ENCODE data around the gene TEFM.
"Not testable (repeated sequence)": the region's sequence is repeated elsewhere in the genome, so short reads cannot be mapped to it uniquely, and the experiment has no call there.

Gene TEFM

DNA sequence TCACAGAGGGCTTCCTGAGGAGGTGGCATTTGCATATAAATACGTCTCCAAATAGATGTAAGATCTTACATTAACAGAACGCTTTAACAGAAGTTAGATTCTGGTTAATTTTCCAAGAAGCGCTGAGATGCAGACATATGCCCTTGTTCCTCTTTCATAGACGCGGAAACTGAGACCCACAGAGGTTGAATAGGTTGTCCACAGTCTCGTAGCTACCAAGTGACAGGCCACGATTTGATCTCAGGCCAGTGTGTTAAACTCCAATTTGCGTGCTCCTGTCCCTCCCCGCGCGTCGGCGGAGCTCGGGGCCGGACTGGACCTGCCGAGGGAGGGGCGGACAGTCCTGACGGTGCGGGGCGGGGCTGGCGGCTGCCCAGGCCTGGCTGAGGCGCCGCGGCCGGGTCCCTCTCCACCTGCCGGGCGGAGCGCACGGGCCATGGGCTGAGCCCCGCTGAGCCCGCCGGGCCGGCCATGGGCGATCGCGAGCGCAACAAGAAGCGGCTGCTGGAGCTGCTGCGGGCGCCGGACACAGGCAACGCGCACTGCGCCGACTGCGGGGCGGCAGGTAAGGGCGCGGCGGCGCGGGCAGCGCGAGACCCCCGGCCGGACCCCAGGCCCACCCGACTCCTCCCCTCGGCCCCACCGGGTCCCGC is 15.6 kb upstream of the TEFM start, which contains the start of gene ADAP2:
ADAP2 (plus strand) TSS at position 402 of the 653 bp plus-strand sequence; CDS start at position 472, 70 bp downstream.
- no peak for DNase-seq (ENCODE audit: low read depth in 2 of 2)

DNA sequence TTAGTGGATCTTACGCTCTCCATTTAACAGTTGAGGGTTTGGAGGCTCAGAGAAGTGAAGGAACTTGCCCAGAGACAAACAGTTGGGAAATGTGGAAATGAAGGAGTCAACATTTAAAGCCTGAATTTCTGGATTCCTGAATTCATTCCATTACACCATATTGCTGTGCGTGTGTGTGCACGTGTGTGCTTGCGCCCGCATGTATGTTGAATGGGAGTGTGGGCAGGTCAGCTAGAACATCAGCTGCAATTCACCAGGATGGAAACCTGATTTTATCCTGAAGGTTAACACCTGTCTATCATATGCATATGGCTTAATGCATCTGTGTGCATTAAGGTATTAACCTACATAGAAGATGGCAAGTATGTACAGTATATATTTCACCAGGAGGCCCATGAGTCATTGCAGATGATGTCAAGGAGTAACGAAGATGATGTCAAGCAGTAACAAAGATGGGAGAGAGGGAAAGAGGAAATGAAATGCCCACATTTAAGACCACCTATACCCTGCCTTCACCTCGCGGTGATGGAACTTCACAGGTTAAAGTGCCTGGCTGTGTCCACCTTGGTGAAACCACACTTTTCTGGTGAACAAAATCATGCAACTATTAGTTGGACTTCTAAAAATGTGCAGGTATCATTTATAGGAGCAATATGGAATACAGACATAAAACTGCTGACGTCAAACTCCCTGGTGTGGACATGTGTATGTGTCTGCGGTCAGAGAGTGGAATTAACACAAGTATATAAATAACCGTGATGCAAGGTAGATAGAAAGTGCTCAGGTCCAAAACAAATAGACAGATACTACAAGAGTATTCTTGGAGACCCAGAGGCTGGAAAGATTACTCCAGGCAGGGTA is 14.9 kb upstream of the TEFM start:
- no peak for DNase-seq (ENCODE audit: low read depth in 2 of 2)

DNA sequence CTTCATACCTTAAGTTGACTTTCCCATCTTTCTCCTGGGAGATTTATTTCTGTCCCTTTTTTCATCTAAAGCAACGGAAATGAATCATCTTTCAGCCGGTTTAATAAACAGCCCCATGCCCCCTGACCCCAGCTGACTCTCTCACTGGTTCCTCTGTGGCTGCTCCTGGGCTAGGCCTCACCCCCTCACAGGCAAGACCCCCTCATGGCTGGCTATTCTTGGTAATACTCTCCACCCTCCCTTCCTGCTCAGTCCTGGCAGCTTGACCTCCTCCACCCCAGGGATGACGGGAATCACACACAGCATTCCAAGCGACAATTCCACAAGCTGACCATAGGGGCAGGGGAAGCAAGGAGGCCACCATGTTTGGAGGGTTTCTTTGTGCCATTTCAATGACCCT is 14.2 kb upstream of the TEFM start:
- no peak for DNase-seq (ENCODE audit: low read depth in 2 of 2)

DNA sequence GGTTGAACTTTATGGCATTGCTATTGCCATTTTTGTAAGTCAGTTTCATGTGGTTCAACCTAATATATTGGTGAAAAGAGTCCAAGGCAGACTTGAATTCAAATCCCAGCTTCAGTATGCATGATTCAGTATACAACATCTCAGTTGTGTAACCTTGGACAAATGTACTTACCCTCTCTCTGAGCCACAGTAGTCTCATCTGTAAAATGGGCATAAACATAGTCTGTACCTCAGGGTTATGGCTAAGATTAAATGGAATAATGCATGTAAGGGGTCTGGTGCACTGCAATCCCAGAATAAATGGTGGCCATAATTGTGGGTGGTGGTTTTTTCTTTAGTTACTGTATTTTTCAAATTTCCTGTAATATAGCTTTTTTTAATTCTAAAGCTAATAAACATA is 11.0 kb upstream of the TEFM start:
- no peak for DNase-seq (ENCODE audit: low read depth in 2 of 2)

DNA sequence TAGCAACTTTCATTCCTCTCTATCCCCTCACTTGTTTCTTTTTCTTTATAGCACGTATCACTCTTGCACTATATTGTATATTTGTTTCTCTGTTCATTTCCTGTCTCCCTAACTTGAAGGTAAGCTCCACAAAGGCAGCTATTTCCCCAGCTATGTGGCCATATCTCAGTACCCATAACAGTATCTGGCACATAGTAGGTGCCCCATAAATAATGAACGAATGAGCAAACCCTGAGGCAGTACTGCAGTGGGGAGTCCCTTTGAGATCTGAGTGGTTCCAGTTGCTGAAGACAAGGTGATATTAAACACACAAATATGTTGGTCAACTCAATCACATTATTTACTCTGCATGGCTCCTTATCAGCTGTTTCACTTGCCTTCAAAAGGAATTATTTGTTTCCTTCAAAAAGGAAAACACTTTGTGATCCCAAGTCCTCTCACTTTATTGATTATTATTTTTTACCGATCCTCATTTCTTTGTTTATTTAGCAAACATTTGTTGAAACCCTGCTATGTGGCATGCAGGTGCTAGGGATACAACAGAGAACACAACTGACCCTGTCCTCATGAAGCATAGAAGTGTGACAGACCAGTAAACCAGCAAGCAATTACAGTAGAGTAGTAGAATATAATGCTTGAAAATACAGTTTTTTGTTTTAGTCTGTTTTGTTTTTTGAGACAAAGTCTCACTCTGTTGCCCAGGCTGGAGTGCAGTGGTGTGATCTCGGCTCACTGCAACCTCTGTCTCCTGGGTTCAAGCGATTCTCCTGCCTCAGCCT is 10.0 kb upstream of the TEFM start:
- DNase-seq (ENCODE audit: low read depth in 2 of 2) = no peak

DNA sequence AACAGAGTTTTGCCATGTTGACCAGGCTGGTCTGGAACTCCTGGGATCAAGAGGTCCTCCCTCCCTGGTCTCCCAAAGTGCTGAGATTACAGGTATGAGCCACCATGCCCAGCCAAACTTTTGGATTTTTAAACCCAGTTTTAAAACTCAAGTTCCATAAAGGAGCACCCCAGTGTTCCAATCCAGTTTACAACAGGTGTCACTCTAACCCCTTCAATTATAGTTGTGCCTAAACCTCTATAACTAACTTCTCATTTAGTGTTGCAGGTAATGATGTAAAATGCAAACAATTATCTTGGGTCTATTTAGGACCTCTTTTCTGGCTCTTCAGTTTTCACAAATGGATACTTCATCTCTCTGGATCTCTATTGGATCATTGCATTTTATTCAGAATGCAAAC is 7.9 kb upstream of the TEFM start:
- no peak for DNase-seq (ENCODE audit: low read depth in 2 of 2)

DNA sequence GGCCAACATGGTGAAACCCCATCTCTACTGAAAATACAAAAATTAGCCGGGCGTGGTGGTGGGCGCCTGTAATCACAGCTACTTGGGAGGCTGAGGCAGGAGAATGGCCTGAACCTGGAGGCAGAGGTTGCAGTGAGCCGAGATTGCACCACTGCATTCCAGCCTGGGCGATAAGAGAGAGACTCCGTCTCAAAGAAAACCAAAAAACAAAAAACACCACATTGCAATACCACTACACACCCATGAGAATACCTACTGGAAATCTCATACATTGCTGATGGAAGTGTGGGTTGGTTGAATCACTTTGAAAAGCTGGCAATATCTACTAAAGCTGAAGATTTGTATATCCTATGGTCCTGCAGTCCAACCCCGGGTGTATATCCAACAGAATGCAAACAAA is 4.1 kb upstream of the TEFM start:
- not testable (repeated sequence) for DNase-seq (ENCODE audit: low read depth in 2 of 2)

DNA sequence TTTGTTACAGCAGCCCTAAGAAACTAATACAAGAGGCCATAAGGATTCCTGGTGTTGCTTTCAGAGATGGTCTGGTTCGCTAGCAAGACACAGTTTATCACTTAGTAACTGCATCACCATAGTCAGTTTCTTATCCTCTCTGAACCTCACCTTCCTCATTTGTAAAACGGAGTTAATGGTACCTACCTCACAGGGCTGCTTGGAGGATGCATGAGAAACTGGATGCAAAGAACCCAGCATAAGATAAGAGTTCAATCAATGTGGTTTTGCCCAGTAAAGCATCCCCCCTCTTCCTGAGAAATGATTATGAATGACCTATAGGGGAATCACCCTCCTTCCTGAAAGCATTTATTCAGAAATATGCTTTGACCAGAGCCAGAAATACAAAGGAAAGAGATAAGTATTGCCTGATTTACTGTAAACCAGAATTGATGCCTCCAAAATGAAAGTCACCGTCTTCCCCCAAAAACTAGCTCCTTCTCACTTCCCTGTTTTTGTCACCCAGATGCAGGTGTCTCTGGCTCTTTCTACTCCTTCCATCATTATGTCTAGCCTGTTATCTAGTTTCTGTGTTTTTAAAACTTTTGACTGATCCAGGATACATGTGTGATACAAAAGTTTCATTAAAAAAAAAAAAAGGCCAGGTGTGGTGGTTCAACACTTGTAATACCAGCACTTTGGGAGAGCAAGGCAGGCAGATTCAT is 2.8 kb upstream of the TEFM start:
- no peak for DNase-seq (ENCODE audit: low read depth in 2 of 2)

DNA sequence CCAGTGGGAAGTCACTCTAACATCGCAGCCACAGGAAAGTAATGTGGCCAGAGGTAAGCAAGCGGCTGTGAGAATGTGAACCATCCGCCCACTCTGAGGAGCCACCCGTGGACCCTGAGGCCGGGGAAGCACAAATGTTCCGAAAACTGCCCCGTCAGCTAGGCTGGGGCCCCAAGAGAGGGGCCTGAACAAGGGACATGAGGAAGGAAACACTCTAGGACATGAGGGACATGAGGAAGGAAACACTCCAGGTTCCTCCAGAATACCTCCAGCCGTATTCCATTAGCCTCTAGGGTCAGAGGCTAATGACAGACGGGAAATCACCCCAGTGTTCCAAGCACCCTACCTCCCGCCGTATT is 317 bp downstream of the TEFM start:
- no peak for DNase-seq (ENCODE audit: low read depth in 2 of 2)

DNA sequence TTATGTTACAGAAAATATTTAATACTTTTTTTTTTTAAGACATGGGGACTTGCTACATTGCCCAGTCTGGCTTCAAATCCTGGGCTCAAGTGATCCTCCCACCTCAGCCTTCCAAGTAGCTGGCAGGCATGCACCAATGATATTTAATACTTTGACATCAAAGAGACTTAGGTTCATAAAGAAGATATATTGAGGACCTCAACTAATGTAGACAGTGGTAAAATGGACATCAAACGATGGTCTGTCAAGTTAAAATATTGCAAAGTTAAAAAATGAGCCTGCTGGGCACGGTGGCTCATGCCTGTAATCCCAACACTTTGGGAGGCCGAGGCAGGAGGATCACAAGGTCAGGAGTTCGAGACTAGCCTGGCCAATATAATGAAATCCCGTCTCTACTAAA is 8.7 kb downstream of the TEFM start:
- DNase-seq (ENCODE audit: low read depth in 2 of 2) = no peak

DNA sequence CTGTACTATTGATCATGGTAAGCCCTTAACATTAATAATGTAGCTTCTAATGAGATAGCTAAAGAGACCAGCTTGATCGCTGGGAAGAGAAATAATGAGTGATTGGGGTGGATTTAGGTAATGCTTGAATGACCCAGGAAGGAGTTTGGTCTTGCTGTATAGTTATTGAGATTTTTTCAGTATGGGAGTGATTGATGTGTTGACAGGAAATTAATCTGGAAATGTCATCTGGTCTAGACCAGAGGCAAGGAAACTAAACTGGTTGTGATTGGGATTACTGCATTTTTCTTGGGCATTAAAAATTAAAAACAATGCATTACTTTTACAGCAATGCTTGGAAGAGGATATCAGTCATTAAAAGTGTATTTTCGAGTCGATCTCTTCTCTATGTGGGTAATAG is 11.8 kb downstream of the TEFM start:
- DNase-seq (ENCODE audit: low read depth in 2 of 2) = no peak

DNA sequence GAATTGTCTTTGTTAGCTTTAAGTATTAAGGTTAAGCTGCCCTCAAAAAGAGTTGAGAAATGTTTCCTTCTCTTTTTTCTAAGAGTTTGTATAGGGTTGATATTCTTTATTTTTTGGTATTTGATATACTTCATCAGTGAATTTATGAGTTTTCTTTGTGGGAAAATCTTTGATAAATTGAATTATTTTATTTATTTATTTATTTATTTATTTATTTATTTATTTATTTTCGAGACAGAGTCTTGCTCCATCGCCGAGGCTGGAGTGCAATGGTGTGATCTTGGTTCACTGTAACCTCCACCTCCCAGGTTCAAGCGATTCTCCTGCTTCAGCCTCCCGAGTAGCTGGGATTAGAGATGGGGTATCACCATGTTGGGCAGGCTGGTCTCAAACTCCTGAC is 19.9 kb downstream of the TEFM start:
- no peak for DNase-seq (ENCODE audit: low read depth in 2 of 2)

DNA sequence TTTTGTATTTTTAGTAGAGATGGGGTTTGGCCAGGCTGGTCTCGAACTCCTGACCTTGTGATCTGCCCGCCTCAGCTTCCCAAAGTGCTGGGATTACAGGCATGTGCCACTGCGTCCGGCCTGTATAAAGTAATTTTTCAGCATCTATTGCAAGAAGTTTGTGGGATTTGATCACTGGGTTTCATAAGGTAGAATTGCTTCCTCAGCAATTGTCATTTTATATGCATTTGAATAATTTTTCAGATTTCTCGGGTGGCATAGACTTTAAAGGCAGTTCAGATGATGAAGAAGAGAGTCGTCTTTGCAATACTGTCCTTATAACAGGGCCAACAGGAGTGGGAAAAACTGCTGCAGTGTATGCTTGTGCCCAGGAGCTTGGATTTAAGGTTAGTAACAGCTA is 37.0 kb downstream of the TEFM start:
- DNase-seq (ENCODE audit: low read depth in 2 of 2) = no peak

DNA sequence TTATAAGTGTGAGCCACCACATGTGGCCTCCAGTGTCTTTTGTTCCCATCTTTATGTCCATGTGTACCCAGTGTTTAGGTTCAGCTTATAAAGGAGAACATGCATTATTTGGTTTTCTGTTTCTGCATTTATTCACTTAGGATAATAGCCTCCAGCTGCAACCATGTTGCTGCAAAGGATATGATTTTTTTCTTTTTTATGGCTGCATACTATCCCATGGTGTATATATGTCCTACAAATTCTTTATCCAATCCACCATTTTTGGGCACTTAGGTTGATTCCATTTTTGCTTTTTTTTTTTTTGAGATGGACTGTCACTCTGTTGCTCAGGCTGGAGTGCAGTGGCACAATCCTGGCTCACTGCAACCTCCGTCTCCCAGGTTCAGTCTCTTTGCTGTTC is 41.4 kb downstream of the TEFM start:
- DNase-seq (ENCODE audit: low read depth in 2 of 2) = no peak

DNA sequence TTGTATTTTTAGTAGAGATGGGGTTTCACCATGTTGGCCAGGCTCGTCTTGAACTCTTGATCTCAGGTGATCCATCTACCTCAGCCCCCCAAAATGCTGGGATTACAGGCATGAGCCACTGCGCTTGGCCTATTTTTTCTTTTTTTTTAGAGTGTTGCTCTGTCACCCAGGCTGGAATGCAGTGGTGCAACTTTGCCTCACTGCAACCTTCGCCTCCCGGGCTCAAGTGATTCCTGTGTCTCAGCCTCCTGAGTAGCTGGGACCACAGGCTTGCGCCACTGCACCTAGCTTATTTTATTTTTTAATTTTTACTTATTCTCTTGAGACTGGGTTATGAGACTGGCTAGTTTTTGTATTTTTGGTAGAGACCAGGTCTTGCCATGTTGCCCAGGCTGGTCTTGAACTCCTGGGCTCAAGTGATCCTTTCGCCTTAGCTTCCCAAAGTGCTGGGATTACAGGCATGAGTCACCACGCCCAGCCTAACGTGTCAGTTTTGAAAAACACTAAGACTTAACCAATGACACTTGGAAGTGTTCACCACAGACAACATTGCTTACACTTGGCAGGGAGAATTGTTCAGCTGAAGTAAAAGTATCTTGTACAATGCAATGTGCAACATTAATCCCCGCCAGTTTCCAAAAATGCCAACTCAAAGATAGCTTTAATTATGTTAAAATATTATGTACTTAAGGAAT is 47.3 kb downstream of the TEFM start:
- no peak for DNase-seq (ENCODE audit: low read depth in 2 of 2)

DNA sequence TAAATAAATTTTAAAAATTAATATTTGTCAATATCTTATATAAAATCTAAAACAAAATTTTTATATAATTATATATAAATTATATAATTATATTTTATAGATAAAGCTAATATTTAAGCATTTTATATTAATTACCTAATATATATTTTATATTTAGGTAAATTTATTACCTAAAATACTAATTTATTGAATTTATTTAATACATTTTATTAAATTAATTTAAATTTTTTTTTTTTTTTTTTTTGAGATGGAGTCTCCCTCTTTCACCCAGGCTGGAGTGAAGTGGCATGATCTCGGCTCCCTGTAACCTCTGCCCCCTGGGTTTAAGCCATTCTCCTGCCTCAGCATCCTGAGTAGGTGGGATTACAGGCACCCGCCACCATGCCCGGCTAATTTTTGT is 51.9 kb downstream of the TEFM start:
- no peak for DNase-seq (ENCODE audit: low read depth in 2 of 2)
